Skin epidermis (tissue), 12 donors: ENCODE results near the gene SNX17.
"Not testable (repeated sequence)": the region's sequence is repeated elsewhere in the genome, so short reads cannot be mapped to it uniquely, and the experiment has no call there.

Experiments
- H3K27ac ChIP-seq, 21 experiments: fragments of 200-600 bp; sonication (generic) in 11 of 21; one replicate each; pipeline ENCODE4 v1.5.0; 2020; ENCODE audit warnings: mild to moderate bottlenecking in 3 of 21, inconsistent platforms in 2 of 21, moderate library complexity in 2 of 21
- H3K4me3 ChIP-seq, 7 experiments: fragments of 200-600 bp; sonication (generic) in 2 of 7; one replicate each; pipeline ENCODE4 v1.5.0; 2020; ENCODE audit warnings: inconsistent platforms in 2 of 7, mild to moderate bottlenecking in 2 of 7, moderate library complexity in 1 of 7

The SNX17 gene

GRCh38 chr2:27381577-27382181 is 11.3 kb downstream of the SNX17 start:
- no peak overlapping the region for H3K4me3 ChIP-seq

GRCh38 chr2:27390822-27391679 is 20.6 kb downstream of the SNX17 start:
- H3K27ac ChIP-seq = peak overlapping the region in 6 of 21 experiments; percentile 44 to 77 (median 65)
- no peak overlapping the region for H3K4me3 ChIP-seq

More at GRCh38 chr2:27381577-27382181, 11.3 kb downstream of the SNX17 start:
- H3K27ac ChIP-seq = peak overlapping the region in 15 of 21 experiments; percentile 79 to 95 (median 90)

- Histone ChIP-seq H3K27ac (no peak overlapping the region), H3K4me3 (no peak overlapping the region)
These were observed 22.8 kb downstream of the SNX17 start for GRCh38 chr2:27393225-27393624.

- Histone ChIP-seq H3K4me3 (no peak overlapping the region), H3K27ac (no peak overlapping the region)
These were observed 28.5 kb downstream of the SNX17 start for GRCh38 chr2:27398962-27399361.

GRCh38 chr2:27400348-27401135 is 30.1 kb downstream of the SNX17 start:
- Histone ChIP-seq H3K27ac (no peak overlapping the region), H3K4me3 (no peak overlapping the region)

GRCh38 chr2:27407798-27408491 is 37.5 kb downstream of the SNX17 start:
- Histone ChIP-seq H3K27ac (peak overlapping the region in 5 of 21 experiments; percentile 24 to 94 (median 92)), H3K4me3 (peak overlapping the region; percentile 94 to 99 (median 97))

- H3K27ac ChIP-seq = peak overlapping the region; percentile 70 to 96 (median 90)
These were observed 38.3 kb downstream of the SNX17 start for GRCh38 chr2:27408601-27409320.

GRCh38 chr2:27409321-27410073 is 39.1 kb downstream of the SNX17 start, which contains the start of gene PPM1G:
Gene PPM1G, minus strand, starts transcription at chr2:27409591. Its CDS starts 169 bp downstream, at chr2:27409422.
- H3K4me3 ChIP-seq = peak within 1 kb of the TSS; percentile 94 to 99 (median 97)
- peak within 1 kb of the TSS; percentile 72 to 96 (median 90) for H3K27ac ChIP-seq

More at GRCh38 chr2:27408601-27409320, 38.3 kb downstream of the SNX17 start:
- H3K4me3 ChIP-seq = peak overlapping the region; percentile 94 to 99 (median 97)

GRCh38 chr2:27412419-27413152 is 42.2 kb downstream of the SNX17 start:
- Histone ChIP-seq H3K4me3 (no peak overlapping the region), H3K27ac (no peak overlapping the region)

- H3K27ac ChIP-seq = no peak overlapping the region
- no peak overlapping the region for H3K4me3 ChIP-seq
These were observed 45.7 kb downstream of the SNX17 start for GRCh38 chr2:27416151-27416550.

- Histone ChIP-seq H3K27ac (no peak overlapping the region), H3K4me3 (no peak overlapping the region)
These were observed 50.6 kb downstream of the SNX17 start for GRCh38 chr2:27420996-27421395.

GRCh38 chr2:27421660-27422250 is 51.3 kb downstream of the SNX17 start:
- no peak overlapping the region for H3K4me3 ChIP-seq
- H3K27ac ChIP-seq = no peak overlapping the region

GRCh38 chr2:27422958-27423357 is 52.5 kb downstream of the SNX17 start:
- no peak overlapping the region for H3K4me3 ChIP-seq
- H3K27ac ChIP-seq = no peak overlapping the region

- H3K27ac ChIP-seq = not testable (repeated sequence)
These were observed 54.6 kb downstream of the SNX17 start for GRCh38 chr2:27425039-27425438.

More at GRCh38 chr2:27425039-27425438, 54.6 kb downstream of the SNX17 start:
- H3K4me3 ChIP-seq = not testable (repeated sequence)
